Measurements from ENCODE around the gene BAZ2A. TPM values are rescaled to one million over a fixed set of nuclear protein-coding genes. Genes with fewer than 3 reads are reported as not detected.

The BAZ2A gene
- total and polyA plus RNA-seq, 12 donors = 21.9 to 115 (median 72.4) TPM

GRCh38 chr12:56616925-56617324, 13.2 kb downstream of the BAZ2A start:
- Histone ChIP-seq H3K4me3 (no peak overlapping the region), H3K27me3 (no peaks in the 10 kb centered on the region), H3K27ac (no peak overlapping the region), H3K9me3 (replicated peaks in 1 of 3) (no peaks in the 10 kb centered on the region), H3K4me1 (replicated peaks in 1 of 2) (peaks cover 0 to 20% of the 10 kb centered on the region in 2 donors), H3K36me3 (replicated peaks in 1 of 2) (peaks cover 0 to 83% of the 10 kb centered on the region in 2 donors)
- intact Hi-C loops (cut with DNase I) = no loop called here
- DNase-seq = no peak
- TF ChIP-seq POLR2A (IDR thresholded peaks at IDR 0.05) (no peak), CTCF (IDR thresholded peaks at IDR 0.05) (no peak)

GRCh38 chr12:56616244-56616643, 13.9 kb downstream of the BAZ2A start:
- H3K36me3 ChIP-seq (replicated peaks in 1 of 2) = peaks cover 0 to 85% of the 10 kb centered on the region in 2 donors
- intact Hi-C loops (cut with DNase I) = no loop called here
- no peak for TF ChIP-seq CTCF (IDR thresholded peaks at IDR 0.05)
- TF ChIP-seq POLR2A (IDR thresholded peaks at IDR 0.05) = no peak

GRCh38 chr12:56614627-56615026, 15.5 kb downstream of the BAZ2A start:
- H3K4me3 ChIP-seq = no peak overlapping the region
- TF ChIP-seq CTCF (IDR thresholded peaks at IDR 0.05) = no peak
- no peak for TF ChIP-seq POLR2A (IDR thresholded peaks at IDR 0.05)
- DNase-seq = no peak
- 83 to 90% (median 88%) methylated on average over 8 of the region's 8 CpGs for WGBS, 4 donors
- peaks cover 0 to 26% of the 10 kb centered on the region in 2 donors for H3K4me1 ChIP-seq (replicated peaks in 1 of 2)
- intact Hi-C loops (cut with DNase I) = no loop called here
- H3K9me3 ChIP-seq (replicated peaks in 1 of 3) = no peaks in the 10 kb centered on the region
- H3K27me3 ChIP-seq = no peaks in the 10 kb centered on the region
- H3K27ac ChIP-seq = no peak overlapping the region
- H3K36me3 ChIP-seq (replicated peaks in 1 of 2) = peaks cover 0 to 90% of the 10 kb centered on the region in 2 donors

More at GRCh38 chr12:56616244-56616643, 13.9 kb downstream of the BAZ2A start:
- peaks cover 0 to 24% of the 10 kb centered on the region in 2 donors for H3K4me1 ChIP-seq (replicated peaks in 1 of 2)
- no peak overlapping the region for H3K4me3 ChIP-seq
- H3K27me3 ChIP-seq = no peaks in the 10 kb centered on the region
- 85 to 100% (median 90%) methylated on average over 2 to 3 of the region's 3 CpGs for WGBS, 4 donors
- no peak overlapping the region for H3K27ac ChIP-seq
- DNase-seq = no peak
- H3K9me3 ChIP-seq (replicated peaks in 1 of 3) = no peaks in the 10 kb centered on the region

- Histone ChIP-seq H3K4me3 (no peak overlapping the region), H3K36me3 (replicated peaks in 1 of 2) (peaks cover 0 to 100% of the 10 kb centered on the region in 2 donors), H3K27ac (no peak overlapping the region), H3K4me1 (replicated peaks in 1 of 2) (no peaks in the 10 kb centered on the region), H3K27me3 (no peaks in the 10 kb centered on the region), H3K9me3 (replicated peaks in 1 of 3) (no peaks in the 10 kb centered on the region)
- no peak for DNase-seq
- TF ChIP-seq CTCF (IDR thresholded peaks at IDR 0.05) (no peak), POLR2A (IDR thresholded peaks at IDR 0.05) (no peak)
- WGBS, 4 donors = 97 to 100% (median 100%) methylated on average over 3 of the region's 3 CpGs
- intact Hi-C loops (cut with DNase I) = no loop called here
Observed at GRCh38 chr12:56604355-56604754, 25.8 kb downstream of the BAZ2A start.
